NCI-H460 (cell line): ENCODE measurements around the gene HEXB. TPM values are rescaled to one million over a fixed set of nuclear protein-coding genes. Genes with fewer than 3 reads are reported as not detected.

ENCODE experiments used
- DNase-seq: peaks from one replicate; pipeline ENCODE4 v3.0.0-alpha.2; 2016; ENCODE audit warnings: low read depth; ENCODE audit errors: extremely low read depth
- polyA plus RNA-seq: library from polyadenylated mRNA; depleted of rRNA; stranded (reverse); fragments of >200 nt; gene quantifications from 2 replicates; pipeline ENCODE4 v1.2.3, GENCODE V29; 2014; cell fraction: nucleus; rRNA removed
- total RNA-seq: library from RNA; depleted of rRNA; stranded (reverse); fragments of >200 nt; shearing (Covaris generic); gene quantifications from 2 replicates; pipeline ENCODE4 v1.2.3, GENCODE V29; 2014; rRNA removed

Gene HEXB
- 294 and 304 TPM in 2 replicates for total RNA-seq
- 351 and 387 TPM in 2 replicates for polyA plus RNA-seq

- DNase-seq: peak; percentile 83
Measured at GRCh38 chr5:74684900-74685851, at the start of gene HEXB. Gene HEXB, plus strand, starts transcription at chr5:74685233. Its CDS starts 28 bp downstream, at chr5:74685261.

- DNase-seq: no peak
Measured at GRCh38 chr5:74636149-74636548, 48.9 kb upstream of the HEXB start.

GRCh38 chr5:74636552-74636951 is 48.5 kb upstream of the HEXB start:
- no peak for DNase-seq

- DNase-seq: no peak
Measured at GRCh38 chr5:74638544-74638969, 46.5 kb upstream of the HEXB start.

GRCh38 chr5:74638970-74639806 is 45.8 kb upstream of the HEXB start:
- DNase-seq: no peak

GRCh38 chr5:74639807-74640449 is 45.1 kb upstream of the HEXB start:
- no peak for DNase-seq

GRCh38 chr5:74640450-74640953 is 44.5 kb upstream of the HEXB start, which contains the start of gene ENC1:
Gene ENC1, minus strand, starts transcription at chr5:74640728. Its CDS starts 4,243 bp downstream, at chr5:74636485.
- DNase-seq: peak; percentile 89

- DNase-seq: peak; percentile 93
Measured at GRCh38 chr5:74640954-74641734, 43.9 kb upstream of the HEXB start.

- DNase-seq: peak; percentile 80
Measured at GRCh38 chr5:74641735-74642542, 43.1 kb upstream of the HEXB start.

GRCh38 chr5:74642543-74642863 is 42.5 kb upstream of the HEXB start:
- no peak for DNase-seq

GRCh38 chr5:74643111-74643562 is 41.9 kb upstream of the HEXB start:
- peak; percentile 84 for DNase-seq

GRCh38 chr5:74647096-74647495 is 37.9 kb upstream of the HEXB start:
- no peak for DNase-seq

GRCh38 chr5:74648835-74649293 is 36.2 kb upstream of the HEXB start:
- DNase-seq: peak; percentile 63

GRCh38 chr5:74649421-74649973 is 35.5 kb upstream of the HEXB start:
- DNase-seq: no peak

GRCh38 chr5:74651710-74652109 is 33.3 kb upstream of the HEXB start:
- DNase-seq: no peak

- DNase-seq: no peak
Measured at GRCh38 chr5:74652576-74652975, 32.5 kb upstream of the HEXB start.

- DNase-seq: no peak
Measured at GRCh38 chr5:74653991-74654390, 31.0 kb upstream of the HEXB start.

GRCh38 chr5:74655206-74655605 is 29.8 kb upstream of the HEXB start:
- DNase-seq: no peak
